Fibroblast of lung (primary cell): ENCODE measurements around the gene SHC4. TPM values are rescaled to one million over a fixed set of nuclear protein-coding genes. Genes with fewer than 3 reads are reported as not detected.

Experiments
- DNase-seq, 2 donors: peaks; one replicate each; pipeline versions ENCODE4 v3.0.0 to v3.0.0-alpha.2; 2010; ENCODE audit warnings: low read depth in 2 of 2
- H2AFZ ChIP-seq: 2 replicates; pipeline ENCODE4 v1.5.1; 2012; ENCODE audit warnings: low read length, control low read depth, inconsistent platforms
- H3K27ac ChIP-seq: 2 replicates; pipeline ENCODE4 v1.5.1; 2011; ENCODE audit warnings: low read length, control low read depth; ENCODE audit not compliant: insufficient read depth
- H3K27me3 ChIP-seq: 2 replicates; pipeline ENCODE4 v1.5.1; 2011; ENCODE audit warnings: mild to moderate bottlenecking, low read length; ENCODE audit not compliant: control insufficient read depth, insufficient read depth
- H3K36me3 ChIP-seq: 2 replicates; pipeline ENCODE4 v1.5.1; 2011; ENCODE audit warnings: low read length; ENCODE audit not compliant: control insufficient read depth, insufficient read depth
- H3K4me1 ChIP-seq: 2 replicates; pipeline ENCODE4 v1.5.1; 2011; ENCODE audit warnings: low read length; ENCODE audit not compliant: control insufficient read depth, insufficient read depth; ENCODE audit errors: extremely low read depth
- H3K4me2 ChIP-seq: 2 replicates; pipeline ENCODE4 v1.5.1; 2011; ENCODE audit warnings: low read length, control low read depth; ENCODE audit not compliant: insufficient read depth; ENCODE audit errors: extremely low read depth
- H3K4me3 ChIP-seq, 4 experiments: fragments of 200-600 bp in 1 of 4; sonication (generic) in 1 of 4; replicated peaks in 1 of 4; 2 replicates each; pipeline ENCODE4 v1.5.1; 2011 to 2016; ENCODE audit warnings: low read length in 4 of 4, low read depth in 3 of 4, mild to moderate bottlenecking in 3 of 4, control low read depth in 2 of 4, inconsistent platforms in 1 of 4, mixed read lengths in 1 of 4; ENCODE audit not compliant: insufficient read depth in 1 of 4; ENCODE audit errors: control extremely low read depth in 1 of 4
- H3K79me2 ChIP-seq: 2 replicates; pipeline ENCODE4 v1.5.1; 2012; ENCODE audit warnings: mild to moderate bottlenecking, low read length, inconsistent platforms; ENCODE audit not compliant: control insufficient read depth, insufficient read depth
- H3K9ac ChIP-seq: 2 replicates; pipeline ENCODE4 v1.5.1; 2011; ENCODE audit warnings: mild to moderate bottlenecking, low read length, control low read depth; ENCODE audit not compliant: insufficient read depth
- H3K9me3 ChIP-seq: 2 replicates; pipeline ENCODE4 v1.5.1; 2012; ENCODE audit warnings: low read depth, low read length; ENCODE audit not compliant: control insufficient read depth, insufficient read depth
- H4K20me1 ChIP-seq: 2 replicates; pipeline ENCODE4 v1.5.1; 2011; ENCODE audit warnings: low read length; ENCODE audit not compliant: control insufficient read depth, insufficient read depth; ENCODE audit errors: extremely low read depth
- EZH2 ChIP-seq: IDR thresholded peaks from 2 replicates; pipeline ENCODE4 v1.5.1; 2012; ENCODE audit warnings: low read length, control low read depth, mild to moderate bottlenecking; ENCODE audit errors: missing control alignments
- polyA plus RNA-seq, 2 donors: library from polyadenylated mRNA; depleted of rRNA in 1 of 2; stranded (reverse) in 1 of 2; unstranded in 1 of 2; fragments of >200 nt; gene quantifications; 2 replicates each; pipeline ENCODE4 v1.2.1, GENCODE V29; 2011 to 2012; ENCODE audit warnings: missing spikeins in 1 of 2
- total RNA-seq: library from RNA; depleted of rRNA; stranded (reverse); fragments of >200 nt; gene quantifications from 2 replicates; pipeline ENCODE4 v1.2.1, GENCODE V29; 2014
- TF ChIP-seq, protein P1 (sequence below), 2 donors: IDR thresholded peaks in 1 of 2; conservative IDR thresholded peaks in 1 of 2; 1 replicate in 1 of 2; 2 replicates in 1 of 2; pipeline ENCODE4 v1.5.1; 2011 to 2012; ENCODE audit warnings: low read length in 2 of 2, control low read depth in 1 of 2, inconsistent platforms in 1 of 2, low read depth in 1 of 2, mild to moderate bottlenecking in 1 of 2

SHC4 gene
- total and polyA plus RNA-seq, 2 donors (not counting 1 experiment from before 2014, with no cell fraction given): 0.75 to 1.5 TPM

DNA sequence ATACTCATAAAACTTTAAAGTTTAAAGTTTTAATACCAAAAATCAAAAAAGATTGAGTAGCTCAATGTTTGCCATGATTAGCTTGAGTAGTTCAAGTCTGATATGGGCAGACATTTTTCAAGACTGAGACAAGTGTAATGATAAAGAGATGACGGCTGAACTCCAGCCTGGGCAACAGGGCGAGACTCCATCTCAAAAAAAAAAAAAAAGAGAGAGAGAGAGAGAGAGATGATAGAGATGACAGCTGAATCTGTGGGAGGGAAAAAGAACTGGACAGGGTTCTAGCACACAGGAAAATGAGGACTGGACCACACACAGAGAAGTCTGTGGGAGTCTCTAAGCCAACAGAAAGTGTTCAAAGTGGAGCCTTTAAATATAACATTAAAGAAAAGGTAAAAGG lies 178.0 kb downstream of the SHC4 start:
- Histone ChIP-seq H2AFZ (no peak overlapping the region), H3K27ac (no peak overlapping the region), H3K27me3 (no peaks in the 10 kb centered on the region), H3K9me3 (no peaks in the 10 kb centered on the region), H3K79me2 (no peaks in the 10 kb centered on the region), H3K9ac (no peak overlapping the region), H3K4me3 (no peak overlapping the region), H3K36me3 (peaks cover 3% of the 10 kb centered on the region), H4K20me1 (no peaks in the 10 kb centered on the region), H3K4me2 (no peak overlapping the region), H3K4me1 (no peaks in the 10 kb centered on the region)
- DNase-seq: no peak
- TF ChIP-seq EZH2: no peak
- TF ChIP-seq, protein P1, sequence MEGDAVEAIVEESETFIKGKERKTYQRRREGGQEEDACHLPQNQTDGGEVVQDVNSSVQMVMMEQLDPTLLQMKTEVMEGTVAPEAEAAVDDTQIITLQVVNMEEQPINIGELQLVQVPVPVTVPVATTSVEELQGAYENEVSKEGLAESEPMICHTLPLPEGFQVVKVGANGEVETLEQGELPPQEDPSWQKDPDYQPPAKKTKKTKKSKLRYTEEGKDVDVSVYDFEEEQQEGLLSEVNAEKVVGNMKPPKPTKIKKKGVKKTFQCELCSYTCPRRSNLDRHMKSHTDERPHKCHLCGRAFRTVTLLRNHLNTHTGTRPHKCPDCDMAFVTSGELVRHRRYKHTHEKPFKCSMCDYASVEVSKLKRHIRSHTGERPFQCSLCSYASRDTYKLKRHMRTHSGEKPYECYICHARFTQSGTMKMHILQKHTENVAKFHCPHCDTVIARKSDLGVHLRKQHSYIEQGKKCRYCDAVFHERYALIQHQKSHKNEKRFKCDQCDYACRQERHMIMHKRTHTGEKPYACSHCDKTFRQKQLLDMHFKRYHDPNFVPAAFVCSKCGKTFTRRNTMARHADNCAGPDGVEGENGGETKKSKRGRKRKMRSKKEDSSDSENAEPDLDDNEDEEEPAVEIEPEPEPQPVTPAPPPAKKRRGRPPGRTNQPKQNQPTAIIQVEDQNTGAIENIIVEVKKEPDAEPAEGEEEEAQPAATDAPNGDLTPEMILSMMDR (conservative IDR thresholded peaks at IDR 0.05 in 1 of 2, IDR thresholded peaks at IDR 0.05 in 1 of 2; ENCODE audit: low read depth in 1 of 2, low read length in 2 of 2): no peak

DNA sequence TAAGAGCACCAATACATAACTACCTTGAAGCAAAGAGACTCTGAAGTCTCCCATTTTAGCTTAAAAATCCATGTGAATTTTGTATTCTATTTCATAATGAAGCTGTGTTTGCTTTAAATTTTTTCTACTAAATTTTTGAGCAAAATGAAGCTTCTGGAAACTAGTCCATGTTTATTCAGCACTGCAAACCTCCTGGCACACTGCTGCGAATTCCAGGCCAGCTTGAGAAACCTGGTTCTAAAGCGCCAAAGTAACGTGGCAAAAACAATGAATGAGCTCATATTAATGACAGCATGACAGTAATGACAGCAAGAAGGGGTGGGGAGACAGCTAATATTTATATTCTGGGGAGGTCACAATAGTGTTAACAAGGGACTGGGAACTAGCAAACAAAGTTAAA lies 178.5 kb downstream of the SHC4 start:
- TF ChIP-seq EZH2: no peak
- TF ChIP-seq, protein P1 (conservative IDR thresholded peaks at IDR 0.05 in 1 of 2, IDR thresholded peaks at IDR 0.05 in 1 of 2; ENCODE audit: low read depth in 1 of 2, low read length in 2 of 2): no peak
- no peak overlapping the region for H3K27ac ChIP-seq
- peaks cover 3% of the 10 kb centered on the region for H3K36me3 ChIP-seq
- no peak overlapping the region for H3K9ac ChIP-seq
- DNase-seq: no peak
- H4K20me1 ChIP-seq: no peaks in the 10 kb centered on the region
- no peak overlapping the region for H3K4me2 ChIP-seq
- H2AFZ ChIP-seq: no peak overlapping the region
- H3K79me2 ChIP-seq: no peaks in the 10 kb centered on the region
- H3K9me3 ChIP-seq: no peaks in the 10 kb centered on the region
- no peaks in the 10 kb centered on the region for H3K27me3 ChIP-seq
- no peak overlapping the region for H3K4me3 ChIP-seq
- no peaks in the 10 kb centered on the region for H3K4me1 ChIP-seq

DNA sequence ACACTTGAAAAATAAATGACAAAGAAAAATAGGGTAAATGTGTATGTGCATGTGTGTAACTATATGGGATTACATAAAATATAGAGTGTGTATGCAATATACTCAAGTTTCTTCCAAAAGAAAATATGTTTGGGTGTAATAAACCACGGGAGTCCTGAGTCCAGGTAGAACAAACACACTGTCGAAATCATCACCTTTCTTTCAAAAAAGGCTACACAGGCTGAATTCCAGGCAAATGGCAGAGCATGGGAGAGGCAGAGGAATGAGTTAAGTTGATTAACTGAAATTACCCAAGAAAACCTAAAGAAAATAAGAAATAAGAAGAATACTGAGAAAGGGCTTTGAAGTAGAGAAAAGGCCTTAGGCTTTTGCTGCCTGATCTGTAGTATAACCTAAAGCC lies 179.0 kb downstream of the SHC4 start:
- H2AFZ ChIP-seq: no peak overlapping the region
- no peak overlapping the region for H3K4me3 ChIP-seq
- no peak for DNase-seq
- no peaks in the 10 kb centered on the region for H3K9me3 ChIP-seq
- no peak for TF ChIP-seq EZH2
- TF ChIP-seq, protein P1 (conservative IDR thresholded peaks at IDR 0.05 in 1 of 2, IDR thresholded peaks at IDR 0.05 in 1 of 2; ENCODE audit: low read depth in 1 of 2, low read length in 2 of 2): no peak
- H3K4me2 ChIP-seq: no peak overlapping the region
- H3K4me1 ChIP-seq: no peaks in the 10 kb centered on the region
- no peaks in the 10 kb centered on the region for H3K27me3 ChIP-seq
- no peaks in the 10 kb centered on the region for H4K20me1 ChIP-seq
- no peaks in the 10 kb centered on the region for H3K79me2 ChIP-seq
- H3K36me3 ChIP-seq: peaks cover 3% of the 10 kb centered on the region
- H3K9ac ChIP-seq: no peak overlapping the region
- H3K27ac ChIP-seq: no peak overlapping the region
